ENCODE results near the gene TMEM135.

TMEM135 gene

GRCh38 chr11:87101956-87102580, 64.3 kb downstream of the TMEM135 start:
- TF ChIP-seq TAF1 (IDR thresholded peaks at IDR 0.05; ENCODE audit: borderline replicate concordance, insufficient read depth, low read length): no peak
- no peak for TF ChIP-seq FOXP2 (optimal IDR thresholded peaks at IDR 0.05; ENCODE audit: borderline replicate concordance, extremely low read depth, extremely low read length, insufficient read depth)
- TF ChIP-seq REST (IDR thresholded peaks at IDR 0.05; ENCODE audit: insufficient read depth in 1 of 2, low read depth in 2 of 2, low read length in 2 of 2): no peak
- TF ChIP-seq POLR2AphosphoS5 (IDR thresholded peaks at IDR 0.05; ENCODE audit: low read depth, low read length): no peak
- TF ChIP-seq SIN3A (IDR thresholded peaks at IDR 0.05; ENCODE audit: borderline replicate concordance, insufficient read depth, low read length): no peak

GRCh38 chr11:87110443-87111131, 72.9 kb downstream of the TMEM135 start:
- no peak for TF ChIP-seq POLR2AphosphoS5 (IDR thresholded peaks at IDR 0.05; ENCODE audit: low read depth, low read length)
- no peak for TF ChIP-seq FOXP2 (optimal IDR thresholded peaks at IDR 0.05; ENCODE audit: borderline replicate concordance, extremely low read depth, extremely low read length, insufficient read depth)
- no peak for TF ChIP-seq REST (IDR thresholded peaks at IDR 0.05; ENCODE audit: insufficient read depth in 1 of 2, low read depth in 2 of 2, low read length in 2 of 2)
- no peak for TF ChIP-seq SIN3A (IDR thresholded peaks at IDR 0.05; ENCODE audit: borderline replicate concordance, insufficient read depth, low read length)
- TF ChIP-seq TAF1 (IDR thresholded peaks at IDR 0.05; ENCODE audit: borderline replicate concordance, insufficient read depth, low read length): no peak

- TF ChIP-seq TAF1 (IDR thresholded peaks at IDR 0.05; ENCODE audit: borderline replicate concordance, insufficient read depth, low read length): no peak
- no peak for TF ChIP-seq REST (IDR thresholded peaks at IDR 0.05; ENCODE audit: insufficient read depth in 1 of 2, low read depth in 2 of 2, low read length in 2 of 2)
- TF ChIP-seq SIN3A (IDR thresholded peaks at IDR 0.05; ENCODE audit: borderline replicate concordance, insufficient read depth, low read length): no peak
- no peak for TF ChIP-seq POLR2AphosphoS5 (IDR thresholded peaks at IDR 0.05; ENCODE audit: low read depth, low read length)
- no peak for TF ChIP-seq FOXP2 (optimal IDR thresholded peaks at IDR 0.05; ENCODE audit: borderline replicate concordance, extremely low read depth, extremely low read length, insufficient read depth)
Observed at GRCh38 chr11:87114093-87114492, 76.4 kb downstream of the TMEM135 start.

GRCh38 chr11:87116185-87116584, 78.5 kb downstream of the TMEM135 start:
- TF ChIP-seq POLR2AphosphoS5 (IDR thresholded peaks at IDR 0.05; ENCODE audit: low read depth, low read length): no peak
- no peak for TF ChIP-seq FOXP2 (optimal IDR thresholded peaks at IDR 0.05; ENCODE audit: borderline replicate concordance, extremely low read depth, extremely low read length, insufficient read depth)
- no peak for TF ChIP-seq REST (IDR thresholded peaks at IDR 0.05; ENCODE audit: insufficient read depth in 1 of 2, low read depth in 2 of 2, low read length in 2 of 2)
- no peak for TF ChIP-seq SIN3A (IDR thresholded peaks at IDR 0.05; ENCODE audit: borderline replicate concordance, insufficient read depth, low read length)
- TF ChIP-seq TAF1 (IDR thresholded peaks at IDR 0.05; ENCODE audit: borderline replicate concordance, insufficient read depth, low read length): no peak

All from PFSK-1 (cell line).